ENCODE results near the gene CNIH3. TPM values are rescaled to one million over a fixed set of nuclear protein-coding genes. Genes with fewer than 3 reads are reported as not detected.

Gene CNIH3
- total RNA-seq, 4 donors from 2014 or later = 1.9 to 4.0 (median 3.4) TPM

DNA sequence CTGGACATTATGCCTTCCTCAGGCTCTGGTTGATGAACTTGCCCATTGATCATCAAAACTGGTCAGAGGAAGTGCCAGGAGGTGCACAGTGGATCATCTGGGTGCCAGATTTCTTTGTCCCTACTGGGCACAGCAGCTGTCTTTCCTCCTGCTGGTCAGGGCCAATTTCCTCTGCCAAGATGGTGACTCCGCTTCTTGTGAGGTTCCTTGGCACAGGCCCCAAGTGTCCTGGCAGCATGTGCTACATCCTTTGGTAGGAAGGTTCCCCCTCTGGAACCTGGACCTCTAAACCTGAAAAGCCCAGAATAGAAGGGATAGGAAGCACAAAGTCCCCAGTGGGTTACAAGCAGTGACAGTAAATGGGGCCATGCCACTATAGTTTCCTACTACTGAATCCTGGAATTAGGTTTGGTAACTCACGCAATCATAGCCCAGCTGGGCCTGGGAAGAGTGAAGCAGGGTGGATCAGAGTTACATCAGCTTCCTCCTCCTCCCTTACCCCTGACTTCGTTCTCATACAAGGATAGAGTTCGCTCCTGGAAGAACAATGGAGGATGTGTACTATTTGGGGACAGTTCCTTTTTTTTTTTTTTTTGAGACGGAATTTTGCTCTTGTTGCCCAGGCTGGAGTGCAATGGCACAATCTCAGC, 147.1 kb downstream of the CNIH3 start:
- DNase-seq (ENCODE audit: low spot score) (no peak), ATAC-seq (ENCODE audit: low FRiP score) (no peak)
- TF ChIP-seq, protein P1, sequence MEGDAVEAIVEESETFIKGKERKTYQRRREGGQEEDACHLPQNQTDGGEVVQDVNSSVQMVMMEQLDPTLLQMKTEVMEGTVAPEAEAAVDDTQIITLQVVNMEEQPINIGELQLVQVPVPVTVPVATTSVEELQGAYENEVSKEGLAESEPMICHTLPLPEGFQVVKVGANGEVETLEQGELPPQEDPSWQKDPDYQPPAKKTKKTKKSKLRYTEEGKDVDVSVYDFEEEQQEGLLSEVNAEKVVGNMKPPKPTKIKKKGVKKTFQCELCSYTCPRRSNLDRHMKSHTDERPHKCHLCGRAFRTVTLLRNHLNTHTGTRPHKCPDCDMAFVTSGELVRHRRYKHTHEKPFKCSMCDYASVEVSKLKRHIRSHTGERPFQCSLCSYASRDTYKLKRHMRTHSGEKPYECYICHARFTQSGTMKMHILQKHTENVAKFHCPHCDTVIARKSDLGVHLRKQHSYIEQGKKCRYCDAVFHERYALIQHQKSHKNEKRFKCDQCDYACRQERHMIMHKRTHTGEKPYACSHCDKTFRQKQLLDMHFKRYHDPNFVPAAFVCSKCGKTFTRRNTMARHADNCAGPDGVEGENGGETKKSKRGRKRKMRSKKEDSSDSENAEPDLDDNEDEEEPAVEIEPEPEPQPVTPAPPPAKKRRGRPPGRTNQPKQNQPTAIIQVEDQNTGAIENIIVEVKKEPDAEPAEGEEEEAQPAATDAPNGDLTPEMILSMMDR (IDR thresholded peaks at IDR 0.05) = no peak

DNA sequence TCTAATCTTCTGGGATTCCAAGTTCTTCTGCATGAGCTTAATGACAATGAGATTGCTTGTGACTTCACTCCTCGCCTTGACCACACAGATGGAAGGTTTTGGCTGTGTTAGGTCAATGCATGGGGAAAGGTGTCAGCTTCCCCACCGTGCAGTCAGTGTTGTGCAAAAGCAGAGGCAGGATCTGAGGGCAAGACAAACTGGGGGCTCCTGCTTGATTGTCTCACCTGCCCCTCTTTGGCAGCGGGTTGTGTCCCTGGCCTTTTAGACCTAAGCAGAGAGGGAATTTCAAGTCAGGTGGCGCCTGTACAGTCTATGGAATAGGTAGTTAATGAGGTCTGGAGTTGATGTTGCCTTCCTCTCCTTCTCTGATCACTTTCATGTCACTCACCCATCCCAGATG, 150.1 kb downstream of the CNIH3 start:
- no peak for ATAC-seq (ENCODE audit: low FRiP score)
- TF ChIP-seq, protein P1 (IDR thresholded peaks at IDR 0.05) = no peak
- DNase-seq (ENCODE audit: low spot score) = no peak

DNA sequence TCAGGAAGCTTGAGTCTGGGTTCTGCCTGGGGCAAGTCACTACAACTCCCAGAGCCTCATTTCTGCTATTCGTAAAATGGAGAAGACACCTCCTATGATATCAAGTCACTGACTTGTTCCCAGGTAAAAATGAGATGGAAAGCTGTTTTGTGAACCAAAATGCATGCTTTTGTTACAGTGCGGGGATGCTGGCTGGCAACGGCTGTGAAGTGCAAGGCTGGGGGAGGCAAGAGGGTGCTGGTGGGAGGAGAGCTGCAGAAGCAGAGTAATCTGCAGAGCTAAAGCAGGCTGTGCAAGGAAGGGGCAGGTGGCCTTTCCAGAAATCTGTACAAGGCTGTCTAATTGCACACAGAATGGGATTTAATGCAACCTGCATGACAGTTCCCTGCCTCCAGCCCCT, 150.9 kb downstream of the CNIH3 start:
- DNase-seq (ENCODE audit: low spot score) (no peak), ATAC-seq (ENCODE audit: low FRiP score) (no peak)
- TF ChIP-seq, protein P1 (IDR thresholded peaks at IDR 0.05) = no peak

DNA sequence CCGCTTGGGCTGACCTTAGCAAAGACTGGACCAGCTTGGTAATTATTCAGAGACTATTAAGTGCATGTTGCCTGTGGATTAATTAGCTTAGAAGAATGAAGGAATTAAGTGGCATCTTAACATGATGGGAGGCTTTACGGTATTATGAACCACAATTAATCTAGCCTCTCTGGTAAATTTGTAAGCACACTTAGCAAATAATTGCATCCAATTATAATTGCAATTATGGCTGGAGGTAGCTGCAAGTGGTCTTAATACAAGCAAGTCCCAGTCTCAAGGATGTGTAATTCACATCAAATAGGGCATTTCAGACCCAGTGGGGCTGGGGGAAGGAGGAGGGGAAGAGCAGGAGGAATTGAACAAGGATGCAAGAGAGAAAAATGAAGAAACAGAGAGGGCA, 151.6 kb downstream of the CNIH3 start:
- ATAC-seq (ENCODE audit: low FRiP score) = no peak
- DNase-seq (ENCODE audit: low spot score) = no peak
- TF ChIP-seq, protein P1 (IDR thresholded peaks at IDR 0.05) = no peak

DNA sequence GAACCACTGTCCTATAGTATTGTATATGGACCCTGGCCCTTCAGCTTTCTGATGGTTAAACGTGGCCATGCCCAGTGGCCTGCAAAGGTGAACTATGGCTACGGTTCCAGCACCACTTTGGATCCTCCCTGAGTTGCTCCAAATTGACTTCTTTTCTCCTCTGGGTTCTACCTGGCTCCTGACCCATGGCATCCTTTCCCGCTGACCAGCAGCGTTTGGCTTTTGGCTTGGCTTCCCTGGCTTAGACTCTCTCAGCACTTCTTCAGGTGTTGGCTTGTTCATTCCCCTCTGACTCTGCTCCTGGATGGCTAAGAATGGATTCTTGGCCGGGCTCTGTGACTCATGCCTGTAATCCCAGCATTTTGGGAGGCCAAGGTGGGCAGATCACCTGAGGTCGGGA, 152.9 kb downstream of the CNIH3 start:
- TF ChIP-seq, protein P1 (IDR thresholded peaks at IDR 0.05) = no peak
- no peak for ATAC-seq (ENCODE audit: low FRiP score)
- DNase-seq (ENCODE audit: low spot score) = no peak

DNA sequence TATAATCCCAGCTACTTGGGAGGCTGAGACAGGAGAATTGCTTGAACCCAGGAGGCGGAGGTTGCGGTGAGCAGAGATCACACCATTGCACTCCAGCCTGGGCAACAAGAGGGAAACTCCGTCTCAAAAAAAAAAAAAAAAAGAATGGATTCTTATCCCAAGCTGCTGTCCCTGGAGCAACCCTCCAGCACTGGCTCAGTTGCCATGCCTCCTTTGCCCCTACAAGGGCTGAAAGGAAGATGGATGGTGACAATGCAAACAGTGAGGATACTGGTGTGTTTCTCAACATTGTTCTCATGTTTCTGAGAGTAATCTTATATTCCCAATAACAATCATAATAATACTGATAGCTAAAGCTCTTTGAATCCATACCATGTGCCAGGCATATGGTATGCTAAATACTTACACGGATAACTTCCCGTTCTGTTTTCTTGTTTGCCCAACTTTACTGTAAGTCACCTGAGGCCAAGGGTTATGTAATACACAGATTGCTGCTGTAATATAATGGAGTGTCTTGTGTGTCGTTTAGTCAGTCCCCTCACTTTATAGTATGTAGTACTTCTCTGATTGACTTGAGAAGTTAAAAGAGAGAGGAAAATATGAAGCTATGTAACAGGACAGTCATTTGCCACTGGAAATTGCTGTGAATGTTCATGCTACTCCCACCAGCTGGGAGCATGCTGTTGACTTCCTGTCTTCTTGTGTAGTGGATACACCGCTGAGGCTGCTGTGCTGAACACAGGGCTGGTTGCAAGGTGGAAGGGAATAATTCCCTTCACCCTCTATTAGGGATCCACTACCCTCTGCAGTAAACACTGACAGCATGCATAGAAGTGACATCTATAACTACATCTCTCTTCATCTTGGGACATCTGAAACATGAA, 153.6 kb downstream of the CNIH3 start:
- no peak for DNase-seq (ENCODE audit: low spot score)
- TF ChIP-seq, protein P1 (IDR thresholded peaks at IDR 0.05) = no peak
- ATAC-seq (ENCODE audit: low FRiP score) = no peak

DNA sequence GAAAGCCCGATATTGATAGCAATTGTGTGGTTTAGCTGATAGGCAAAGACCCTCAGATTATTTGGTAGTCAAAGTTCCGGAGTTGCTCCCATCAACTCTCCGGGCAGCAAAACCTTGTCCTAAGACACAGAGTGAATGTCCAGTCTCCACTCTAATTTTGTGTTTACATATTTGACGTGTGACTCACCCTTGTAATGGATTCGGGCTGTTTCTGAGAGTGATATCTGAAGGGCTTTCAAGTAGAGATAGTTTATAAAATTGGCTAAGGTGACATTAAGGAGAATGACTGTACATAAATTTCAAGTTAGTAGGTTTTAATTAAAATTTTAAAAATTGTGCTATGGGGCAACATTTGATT, 154.2 kb downstream of the CNIH3 start:
- DNase-seq (ENCODE audit: low spot score) = no peak
- no peak for ATAC-seq (ENCODE audit: low FRiP score)
- TF ChIP-seq, protein P1 (IDR thresholded peaks at IDR 0.05) = no peak

Measured in omental fat pad (tissue), 4 donors.